ENCODE results near the gene SERPINB10. TPM values are rescaled to one million over a fixed set of nuclear protein-coding genes. Genes with fewer than 3 reads are reported as not detected.

Gene SERPINB10
- total and polyA plus RNA-seq, 2 of the 8 experiments (the other 6 are each of a cell fraction or from before 2014, with no cell fraction given): not detected

DNA sequence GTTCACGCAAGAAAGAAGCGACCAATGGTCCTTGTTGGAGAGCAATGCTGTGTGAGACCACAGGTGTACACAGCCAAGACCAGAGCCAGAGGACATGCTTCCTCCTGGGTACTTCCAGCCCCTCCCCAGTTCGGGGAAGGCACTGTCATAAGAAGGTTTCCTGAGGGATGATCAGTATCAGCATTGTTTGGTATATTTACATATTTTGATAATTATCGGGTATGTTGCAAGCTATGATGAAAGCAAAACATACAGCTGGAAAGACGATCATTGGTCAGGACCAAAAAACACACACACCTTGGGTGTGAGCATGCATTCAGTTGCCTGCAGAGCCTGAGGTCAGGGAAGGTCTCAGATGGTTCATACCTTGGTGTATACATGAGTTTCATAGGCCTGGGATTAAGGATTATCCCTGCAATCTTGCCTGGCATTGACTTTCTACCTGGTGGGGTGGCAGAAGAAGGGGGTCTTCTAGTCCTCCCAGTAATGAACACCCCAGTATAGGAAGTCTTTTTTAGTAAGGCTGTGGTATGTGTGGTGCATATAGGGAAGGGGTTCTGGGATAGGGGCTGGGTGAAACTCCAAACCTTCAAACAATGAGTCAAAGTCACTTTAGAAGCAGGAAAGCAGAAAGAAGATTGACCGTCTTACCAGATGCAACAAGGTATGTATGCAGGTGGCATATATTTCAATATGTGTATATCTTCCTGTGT, 17.4 kb upstream of the SERPINB10 start (continued):
- TF ChIP-seq CEBPB (IDR thresholded peaks at IDR 0.05; ENCODE audit: low read depth, low read length): no peak

Measured in H1 (cell line).